ENCODE measurements around the gene LDHD.
A peak's percentile ranks its signal among the peaks of the same experiment; 100 is the strongest.

The LDHD gene

DNA sequence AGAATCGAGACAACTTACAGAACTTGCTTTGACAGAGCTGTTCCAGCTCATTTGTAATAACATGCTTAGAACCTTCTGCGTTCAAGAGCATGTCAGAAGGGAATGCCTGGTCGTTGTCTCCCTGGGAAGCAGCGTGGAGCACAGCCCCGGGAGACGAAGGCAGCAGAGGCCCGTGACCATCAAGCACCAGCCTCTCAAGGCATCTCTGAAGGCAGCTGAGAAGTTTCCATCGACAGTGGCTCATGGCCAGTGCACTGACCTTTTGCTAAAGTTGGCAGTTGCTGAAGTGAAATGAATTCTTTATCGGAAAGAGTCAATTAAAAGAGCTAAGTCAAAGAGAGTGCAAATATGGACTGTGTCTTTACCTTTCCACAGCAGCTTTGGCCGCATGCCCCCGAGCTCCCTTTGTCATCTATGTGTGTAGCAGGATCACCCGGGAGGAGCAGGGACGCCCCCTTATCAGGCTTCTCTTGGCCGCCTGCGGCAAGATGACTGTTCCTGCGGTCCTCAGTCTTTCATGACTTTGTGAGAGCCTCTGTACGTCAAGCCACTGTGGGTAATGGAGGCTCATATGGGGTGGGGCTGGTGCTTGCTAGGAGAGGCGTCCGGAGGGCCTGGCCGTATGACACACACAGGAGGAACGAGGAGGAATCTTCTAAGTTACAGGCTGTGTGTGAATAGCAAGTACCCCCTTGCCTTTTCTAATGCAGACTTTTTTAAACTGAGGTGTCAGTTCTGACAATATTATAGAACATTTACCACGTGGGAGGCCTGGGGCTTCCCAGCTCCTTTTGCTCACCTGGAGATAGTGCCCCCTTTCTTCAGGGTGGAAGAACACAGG lies 54.2 kb downstream of the LDHD start:
- DNase-seq (ENCODE audit: low read depth in 1 of 2, low spot score in 1 of 2) = no peak
- TF ChIP-seq, protein P1, sequence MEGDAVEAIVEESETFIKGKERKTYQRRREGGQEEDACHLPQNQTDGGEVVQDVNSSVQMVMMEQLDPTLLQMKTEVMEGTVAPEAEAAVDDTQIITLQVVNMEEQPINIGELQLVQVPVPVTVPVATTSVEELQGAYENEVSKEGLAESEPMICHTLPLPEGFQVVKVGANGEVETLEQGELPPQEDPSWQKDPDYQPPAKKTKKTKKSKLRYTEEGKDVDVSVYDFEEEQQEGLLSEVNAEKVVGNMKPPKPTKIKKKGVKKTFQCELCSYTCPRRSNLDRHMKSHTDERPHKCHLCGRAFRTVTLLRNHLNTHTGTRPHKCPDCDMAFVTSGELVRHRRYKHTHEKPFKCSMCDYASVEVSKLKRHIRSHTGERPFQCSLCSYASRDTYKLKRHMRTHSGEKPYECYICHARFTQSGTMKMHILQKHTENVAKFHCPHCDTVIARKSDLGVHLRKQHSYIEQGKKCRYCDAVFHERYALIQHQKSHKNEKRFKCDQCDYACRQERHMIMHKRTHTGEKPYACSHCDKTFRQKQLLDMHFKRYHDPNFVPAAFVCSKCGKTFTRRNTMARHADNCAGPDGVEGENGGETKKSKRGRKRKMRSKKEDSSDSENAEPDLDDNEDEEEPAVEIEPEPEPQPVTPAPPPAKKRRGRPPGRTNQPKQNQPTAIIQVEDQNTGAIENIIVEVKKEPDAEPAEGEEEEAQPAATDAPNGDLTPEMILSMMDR (IDR thresholded peaks at IDR 0.05; ENCODE audit: insufficient read depth, low read length) = no peak
- no peak for TF ChIP-seq SPI1 (IDR thresholded peaks at IDR 0.05; ENCODE audit: borderline replicate concordance, low read depth)
- TF ChIP-seq, protein P2, sequence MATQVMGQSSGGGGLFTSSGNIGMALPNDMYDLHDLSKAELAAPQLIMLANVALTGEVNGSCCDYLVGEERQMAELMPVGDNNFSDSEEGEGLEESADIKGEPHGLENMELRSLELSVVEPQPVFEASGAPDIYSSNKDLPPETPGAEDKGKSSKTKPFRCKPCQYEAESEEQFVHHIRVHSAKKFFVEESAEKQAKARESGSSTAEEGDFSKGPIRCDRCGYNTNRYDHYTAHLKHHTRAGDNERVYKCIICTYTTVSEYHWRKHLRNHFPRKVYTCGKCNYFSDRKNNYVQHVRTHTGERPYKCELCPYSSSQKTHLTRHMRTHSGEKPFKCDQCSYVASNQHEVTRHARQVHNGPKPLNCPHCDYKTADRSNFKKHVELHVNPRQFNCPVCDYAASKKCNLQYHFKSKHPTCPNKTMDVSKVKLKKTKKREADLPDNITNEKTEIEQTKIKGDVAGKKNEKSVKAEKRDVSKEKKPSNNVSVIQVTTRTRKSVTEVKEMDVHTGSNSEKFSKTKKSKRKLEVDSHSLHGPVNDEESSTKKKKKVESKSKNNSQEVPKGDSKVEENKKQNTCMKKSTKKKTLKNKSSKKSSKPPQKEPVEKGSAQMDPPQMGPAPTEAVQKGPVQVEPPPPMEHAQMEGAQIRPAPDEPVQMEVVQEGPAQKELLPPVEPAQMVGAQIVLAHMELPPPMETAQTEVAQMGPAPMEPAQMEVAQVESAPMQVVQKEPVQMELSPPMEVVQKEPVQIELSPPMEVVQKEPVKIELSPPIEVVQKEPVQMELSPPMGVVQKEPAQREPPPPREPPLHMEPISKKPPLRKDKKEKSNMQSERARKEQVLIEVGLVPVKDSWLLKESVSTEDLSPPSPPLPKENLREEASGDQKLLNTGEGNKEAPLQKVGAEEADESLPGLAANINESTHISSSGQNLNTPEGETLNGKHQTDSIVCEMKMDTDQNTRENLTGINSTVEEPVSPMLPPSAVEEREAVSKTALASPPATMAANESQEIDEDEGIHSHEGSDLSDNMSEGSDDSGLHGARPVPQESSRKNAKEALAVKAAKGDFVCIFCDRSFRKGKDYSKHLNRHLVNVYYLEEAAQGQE (IDR thresholded peaks at IDR 0.05; ENCODE audit: insufficient replicate concordance, low read depth) = no peak
- no peak for TF ChIP-seq POLR2AphosphoS5 (IDR thresholded peaks at IDR 0.05; ENCODE audit: low read depth)
- no peak for TF ChIP-seq GABPA (IDR thresholded peaks at IDR 0.05; ENCODE audit: low read depth)
- Histone ChIP-seq H3K27me3 (ENCODE audit: insufficient read depth, poor library complexity, severe bottlenecking) (no peaks in the 10 kb centered on the region), H3K27ac (replicated peaks) (peak overlapping the region; percentile 96), H3K4me3 (replicated peaks; ENCODE audit: insufficient read depth, low read length) (no peak overlapping the region)

Measured in HL-60 (cell line).